Right lobe of liver (tissue), 6 donors: ENCODE results near the gene CRNKL1. TPM values are rescaled to one million over a fixed set of nuclear protein-coding genes. Genes with fewer than 3 reads are reported as not detected.
A peak's percentile ranks its signal among the peaks of the same experiment; 100 is the strongest.

ENCODE experiments used
- ATAC-seq, 4 donors: fragments of 200-7000 bp; cut with Tn5 transposase; one replicate each; pipeline ENCODE4 v1.9.1; 2020; ENCODE audit warnings: mild to moderate bottlenecking in 4 of 4, moderate library complexity in 4 of 4
- DNase-seq, 3 donors: peaks; one replicate each; pipeline ENCODE4 v3.0.0-alpha.2; 2020
- H3K27ac ChIP-seq, 3 donors: fragments of 200-600 bp; one replicate each; pipeline ENCODE4 v1.8.0; 2022
- H3K27me3 ChIP-seq, 2 donors: fragments of 200-600 bp; one replicate each; pipeline ENCODE4 v1.8.0; 2022
- H3K36me3 ChIP-seq, 4 donors: fragments of 200-600 bp; sonication (generic) in 1 of 4; one replicate each; pipeline versions ENCODE4 v1.5.1 to v1.8.0; 2017 to 2022; ENCODE audit warnings: control low read depth in 1 of 4
- H3K4me1 ChIP-seq, 4 donors: fragments of 200-600 bp; sonication (generic) in 1 of 4; one replicate each; pipeline versions ENCODE4 v1.5.1 to v1.8.0; 2017 to 2022; ENCODE audit warnings: control low read depth in 1 of 4
- H3K4me3 ChIP-seq, 3 donors: fragments of 200-600 bp; one replicate each; pipeline ENCODE4 v1.8.0; 2022
- H3K9me3 ChIP-seq, 4 donors: fragments of 200-600 bp; sonication (generic) in 1 of 4; one replicate each; pipeline versions ENCODE4 v1.5.1 to v1.8.0; 2017 to 2022; ENCODE audit warnings: control low read depth in 1 of 4
- POLR2A ChIP-seq: fragments of 450-650 bp; IDR thresholded peaks from one replicate; pipeline ENCODE4 v1.6.1; 2017; ENCODE audit warnings: antibody characterized with exemption, mild to moderate bottlenecking
- WGBS: methylation state at CpG from one replicate; pipeline ENCODE4 v1.1.6; 2018; ENCODE audit warnings: low coverage, low lambda C conversion rate; ENCODE audit not compliant: insufficient coverage; ENCODE audit errors: missing lambda C conversion rate; 5-methylcytosine and 5-hydroxymethylcytosine counted together
- intact Hi-C, 2 donors: fragments of 100-400 bp; cut with DNase I; formaldehyde crosslinking; loops; one replicate each; pipeline versions ENCODE4 v1.11.2 to v1.14.1; 2022
- total RNA-seq, 6 experiments: library from RNA; depleted of rRNA in 2 of 6; stranded (reverse); fragments of >200 nt in 2 of 6; fragmentation: NEBNext Ultra II Directional in 3 of 6; extraction: Animal tissue kit (Norgen Biotek cat#: 25700) in 3 of 6; gene quantifications; one replicate each; pipeline versions ENCODE4 v1.1.0 to v1.2.4, GENCODE V29; 2016 to 2023
- TF ChIP-seq, protein P1 (sequence below), 4 donors: fragments of 200-600 bp in 3 of 4; fragments of 450-650 bp in 1 of 4; IDR thresholded peaks; one replicate each; pipeline versions ENCODE4 v1.5.1 to v1.8.0; 2016 to 2022; ENCODE audit warnings: antibody characterized with exemption in 4 of 4, mild to moderate bottlenecking in 2 of 4
- donor health status: DM: no; HTN: yes; CAD: no.
- donor health status: DM: no; HTN: no; CAD: no.
- donor health status: DM: no; HTN: no; CAD: no.
- donor health status: DM: no; HTN: yes; CAD: no.
- donor health status: DM: no; HTN: yes; CAD: no.

The CRNKL1 gene
- total RNA-seq, 6 experiments from 2014 or later: 5.5 to 13.2 (median 7.2) TPM

DNA sequence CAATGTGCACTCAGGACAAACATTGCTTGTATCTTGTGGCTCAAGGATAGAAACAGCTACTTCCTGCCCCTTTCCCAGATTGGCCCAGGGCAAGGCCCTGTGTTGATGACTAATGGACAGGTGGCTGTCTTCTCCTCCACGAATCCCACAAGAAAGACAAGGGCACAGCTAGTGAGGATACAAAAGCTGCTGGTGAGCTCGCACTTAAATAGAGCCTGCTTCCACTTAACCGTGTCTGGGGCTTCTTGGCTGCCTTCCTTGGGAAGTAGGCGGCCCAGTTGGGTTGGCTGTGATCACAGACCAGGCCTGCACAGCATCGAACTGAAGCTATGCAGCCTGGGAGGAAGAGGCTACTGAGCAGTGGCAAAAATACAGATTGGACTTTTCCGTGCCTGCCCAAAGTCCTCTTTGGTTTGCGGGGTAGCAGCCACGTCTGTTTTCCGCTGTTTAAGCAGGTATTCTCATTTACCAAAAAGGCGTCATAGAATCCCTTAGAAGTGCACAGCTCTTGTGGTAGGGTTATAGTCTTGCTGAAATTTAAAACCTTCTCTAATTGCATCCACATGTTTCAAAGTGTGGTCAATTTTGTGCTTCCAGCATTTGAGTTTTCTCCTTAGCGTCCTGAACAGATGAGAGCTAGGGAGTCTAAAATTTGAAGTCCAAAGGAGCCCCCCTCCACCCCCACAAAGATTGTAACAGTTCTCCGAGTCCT is 58.2 kb downstream of the CRNKL1 start:
- ATAC-seq: peak in 3 of 4 donors; percentile 19 to 30 (median 20)
- peaks cover 0 to 23% (median 0%) of the 10 kb centered on the region in 4 donors for H3K36me3 ChIP-seq
- DNase-seq: no peak

DNA sequence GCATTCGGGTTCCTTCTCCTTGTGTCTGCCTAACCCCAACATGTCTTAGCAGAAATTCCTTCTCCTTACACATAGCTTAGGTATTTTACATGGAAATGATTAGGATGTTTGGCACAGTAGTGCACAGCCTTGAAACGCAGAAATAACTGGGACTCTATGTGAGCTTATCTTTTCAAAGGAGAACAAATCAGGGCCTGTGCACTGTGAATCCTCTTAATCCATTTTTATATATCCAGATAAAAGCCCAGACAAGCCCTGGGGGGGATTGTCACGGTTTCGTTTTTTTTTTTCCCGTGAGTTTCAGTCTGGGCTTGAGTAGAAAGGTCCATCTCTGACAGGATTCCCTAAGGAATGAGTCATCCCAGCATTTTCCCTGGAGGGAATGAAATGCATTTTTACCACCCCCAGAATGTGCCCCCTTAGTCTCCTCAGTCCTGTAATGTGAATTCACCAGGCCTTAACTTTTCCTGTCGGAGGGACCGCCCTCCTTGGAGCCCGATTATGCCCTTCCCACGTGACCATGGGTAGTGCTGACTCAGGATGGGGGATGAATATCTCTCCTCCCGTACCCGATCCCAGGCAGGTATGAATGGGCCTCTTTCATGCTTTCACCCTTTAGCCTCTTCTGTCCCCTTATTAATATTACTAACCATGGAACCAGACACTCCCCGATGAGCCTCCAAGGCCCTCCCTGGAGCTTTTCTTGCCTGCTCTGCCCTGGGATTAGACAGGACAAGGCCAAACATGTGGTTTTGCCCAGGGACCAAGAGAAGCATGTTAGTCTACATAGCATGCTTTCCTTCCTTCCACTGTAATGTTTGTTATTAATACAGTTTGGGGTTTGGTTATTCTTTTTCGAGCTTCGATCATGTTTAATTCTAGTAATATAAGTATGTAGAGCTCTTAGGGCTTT is 59.0 kb downstream of the CRNKL1 start:
- WGBS: 85% methylated on average over 9 of the region's 14 CpGs
- TF ChIP-seq POLR2A: no peak
- TF ChIP-seq, protein P1, sequence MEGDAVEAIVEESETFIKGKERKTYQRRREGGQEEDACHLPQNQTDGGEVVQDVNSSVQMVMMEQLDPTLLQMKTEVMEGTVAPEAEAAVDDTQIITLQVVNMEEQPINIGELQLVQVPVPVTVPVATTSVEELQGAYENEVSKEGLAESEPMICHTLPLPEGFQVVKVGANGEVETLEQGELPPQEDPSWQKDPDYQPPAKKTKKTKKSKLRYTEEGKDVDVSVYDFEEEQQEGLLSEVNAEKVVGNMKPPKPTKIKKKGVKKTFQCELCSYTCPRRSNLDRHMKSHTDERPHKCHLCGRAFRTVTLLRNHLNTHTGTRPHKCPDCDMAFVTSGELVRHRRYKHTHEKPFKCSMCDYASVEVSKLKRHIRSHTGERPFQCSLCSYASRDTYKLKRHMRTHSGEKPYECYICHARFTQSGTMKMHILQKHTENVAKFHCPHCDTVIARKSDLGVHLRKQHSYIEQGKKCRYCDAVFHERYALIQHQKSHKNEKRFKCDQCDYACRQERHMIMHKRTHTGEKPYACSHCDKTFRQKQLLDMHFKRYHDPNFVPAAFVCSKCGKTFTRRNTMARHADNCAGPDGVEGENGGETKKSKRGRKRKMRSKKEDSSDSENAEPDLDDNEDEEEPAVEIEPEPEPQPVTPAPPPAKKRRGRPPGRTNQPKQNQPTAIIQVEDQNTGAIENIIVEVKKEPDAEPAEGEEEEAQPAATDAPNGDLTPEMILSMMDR (IDR thresholded peaks at IDR 0.05): no peak
- Histone ChIP-seq H3K4me1 (peaks cover 0 to 18% (median 0%) of the 10 kb centered on the region in 4 donors), H3K9me3 (no peaks in the 10 kb centered on the region), H3K27me3 (no peaks in the 10 kb centered on the region), H3K36me3 (peaks cover 0 to 19% (median 0%) of the 10 kb centered on the region in 4 donors), H3K4me3 (no peak overlapping the region), H3K27ac (peak overlapping the region in 2 of 3 donors; percentile 13 to 37)
- ATAC-seq (peak in 3 of 4 donors; percentile 24 to 39 (median 31)), DNase-seq (no peak)
- intact Hi-C loops: loop anchor here (10.0 kb wide), 2 partner anchors 208 to 298 kb away; no protein-coding TSS in a partner anchor

More for the DNA sequence above, 58.2 kb downstream of the CRNKL1 start:
- H3K4me1 ChIP-seq: peaks cover 0 to 25% (median 2%) of the 10 kb centered on the region in 4 donors
- no peaks in the 10 kb centered on the region for H3K27me3 ChIP-seq
- H3K9me3 ChIP-seq: no peaks in the 10 kb centered on the region
- peak overlapping the region in 2 of 3 donors; percentile 13 to 37 for H3K27ac ChIP-seq
- 72% methylated on average over 6 of the region's 12 CpGs for WGBS
- no peak for TF ChIP-seq POLR2A
- TF ChIP-seq, protein P1 (IDR thresholded peaks at IDR 0.05): no peak
- no peak overlapping the region for H3K4me3 ChIP-seq
- intact Hi-C loops: loop anchor here (10.0 kb wide), 2 partner anchors 209 to 299 kb away; no protein-coding TSS in a partner anchor

DNA sequence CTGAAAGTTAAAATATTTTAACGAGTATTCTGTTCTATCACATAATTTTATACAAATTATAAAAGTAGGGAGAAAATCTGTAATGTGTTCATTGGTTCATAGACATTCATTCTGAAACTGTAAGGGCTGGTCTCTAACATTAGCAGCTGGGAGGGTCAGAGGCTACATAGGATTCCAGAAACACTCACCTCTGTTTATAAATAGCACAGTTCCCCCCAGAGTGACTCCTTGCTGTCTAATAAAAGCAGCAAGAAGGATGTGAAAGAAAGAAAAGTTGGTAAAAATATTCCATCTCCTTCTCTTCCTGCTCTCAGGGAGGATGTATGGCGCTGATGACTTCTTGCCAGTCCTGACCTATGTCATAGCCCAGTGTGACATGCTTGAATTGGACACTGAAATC is 60.4 kb downstream of the CRNKL1 start:
- peaks cover 0 to 11% (median 1%) of the 10 kb centered on the region in 4 donors for H3K36me3 ChIP-seq
- no peak overlapping the region for H3K27ac ChIP-seq
- 56% methylated on average over 2 of the region's 2 CpGs for WGBS
- no peaks in the 10 kb centered on the region for H3K9me3 ChIP-seq
- no peak for DNase-seq
- ATAC-seq: no peak
- H3K4me3 ChIP-seq: no peak overlapping the region
- TF ChIP-seq POLR2A: no peak
- TF ChIP-seq, protein P1 (IDR thresholded peaks at IDR 0.05): no peak
- intact Hi-C loops: loop anchor here (10.0 kb wide), 2 partner anchors 207 to 297 kb away; no protein-coding TSS in a partner anchor
- H3K27me3 ChIP-seq: no peaks in the 10 kb centered on the region
- H3K4me1 ChIP-seq: peaks cover 0 to 18% (median 0%) of the 10 kb centered on the region in 4 donors

DNA sequence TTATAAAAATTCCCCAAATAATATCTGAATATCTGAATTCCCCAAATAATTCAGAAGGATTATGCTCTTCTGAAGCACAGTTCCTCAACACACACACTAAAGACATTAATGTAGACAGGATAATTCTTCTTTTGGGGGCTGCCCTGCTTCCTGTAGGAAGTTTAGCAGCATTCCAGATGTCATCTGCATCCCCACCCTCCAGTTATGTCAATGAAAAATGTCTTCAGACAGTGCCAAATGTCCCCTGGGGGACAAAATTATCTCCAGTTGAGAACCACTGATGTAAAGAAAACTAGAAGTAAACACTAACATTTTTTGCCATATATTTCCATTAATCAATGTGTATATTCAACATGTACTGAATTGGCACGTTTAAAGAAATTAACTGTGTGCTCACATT is 61.0 kb downstream of the CRNKL1 start:
- 20% methylated on average over 1 of the region's 1 CpG for WGBS
- Histone ChIP-seq H3K27ac (peak overlapping the region in 1 of 3 donors; percentile 1), H3K9me3 (no peaks in the 10 kb centered on the region), H3K36me3 (peaks cover 0 to 7% (median 1%) of the 10 kb centered on the region in 4 donors), H3K4me1 (peaks cover 0 to 18% (median 0%) of the 10 kb centered on the region in 4 donors), H3K27me3 (no peaks in the 10 kb centered on the region), H3K4me3 (no peak overlapping the region)
- DNase-seq: no peak
- intact Hi-C loops: loop anchor here (10.0 kb wide), 2 partner anchors 207 to 297 kb away; no protein-coding TSS in a partner anchor
- no peak for ATAC-seq
- TF ChIP-seq POLR2A: no peak
- TF ChIP-seq, protein P1 (IDR thresholded peaks at IDR 0.05): no peak
